Stomach (tissue), 4 donors: ENCODE measurements around the gene TANGO2.

Experiments
- EP300 ChIP-seq: sonication (generic); formaldehyde crosslinking; IDR thresholded peaks from one replicate; pipeline ENCODE4 v1.6.1; 2017; ENCODE audit warnings: antibody characterized with exemption
- POLR2A ChIP-seq, 4 donors: fragments of 450-650 bp; IDR thresholded peaks; one replicate each; pipeline ENCODE4 v1.6.1; 2016; ENCODE audit warnings: antibody characterized with exemption in 4 of 4, control low read depth in 2 of 4, mild to moderate bottlenecking in 1 of 4, moderate library complexity in 1 of 4
- POLR2AphosphoS5 ChIP-seq, 3 donors: sonication (generic); formaldehyde crosslinking; IDR thresholded peaks; one replicate each; pipeline ENCODE4 v1.6.1; 2016; ENCODE audit warnings: antibody characterized with exemption in 3 of 3
- TF ChIP-seq, protein P1 (sequence below), 7 experiments: fragments of 450-650 bp in 4 of 7; fragments of 200-600 bp in 3 of 7; sonication (generic) in 3 of 7; IDR thresholded peaks; one replicate each; pipeline ENCODE4 v1.5.1; 2016 to 2019; ENCODE audit warnings: antibody characterized with exemption in 7 of 7, control low read depth in 2 of 7, mild to moderate bottlenecking in 1 of 7

DNA sequence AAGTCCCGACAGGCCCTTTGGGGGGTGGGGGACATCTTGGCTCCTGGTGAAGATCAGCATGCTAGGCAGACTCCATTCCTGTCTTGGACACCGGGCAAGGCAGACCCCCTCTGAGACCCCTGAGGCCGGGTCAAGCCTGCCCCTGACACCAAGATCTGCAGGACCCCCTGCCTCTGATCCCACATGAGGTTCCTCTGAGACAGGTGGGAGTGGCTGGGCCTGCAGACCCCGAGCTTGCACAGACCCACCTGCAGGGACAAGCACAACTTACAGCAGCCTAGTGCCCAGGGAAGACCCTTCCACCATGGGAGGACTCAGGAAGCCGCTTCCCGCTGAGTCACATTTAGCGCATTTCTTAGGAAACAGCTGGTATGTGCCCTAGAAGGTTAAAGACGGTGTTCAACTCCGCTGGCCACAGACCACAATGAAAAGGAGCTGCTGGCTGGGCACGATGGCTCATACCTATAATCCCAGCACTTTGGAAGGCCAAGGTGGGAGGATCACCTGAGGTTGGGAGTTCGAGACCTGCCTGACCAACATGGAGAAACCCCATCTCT, 19.8 kb upstream of the TANGO2 start:
- TF ChIP-seq, protein P1, sequence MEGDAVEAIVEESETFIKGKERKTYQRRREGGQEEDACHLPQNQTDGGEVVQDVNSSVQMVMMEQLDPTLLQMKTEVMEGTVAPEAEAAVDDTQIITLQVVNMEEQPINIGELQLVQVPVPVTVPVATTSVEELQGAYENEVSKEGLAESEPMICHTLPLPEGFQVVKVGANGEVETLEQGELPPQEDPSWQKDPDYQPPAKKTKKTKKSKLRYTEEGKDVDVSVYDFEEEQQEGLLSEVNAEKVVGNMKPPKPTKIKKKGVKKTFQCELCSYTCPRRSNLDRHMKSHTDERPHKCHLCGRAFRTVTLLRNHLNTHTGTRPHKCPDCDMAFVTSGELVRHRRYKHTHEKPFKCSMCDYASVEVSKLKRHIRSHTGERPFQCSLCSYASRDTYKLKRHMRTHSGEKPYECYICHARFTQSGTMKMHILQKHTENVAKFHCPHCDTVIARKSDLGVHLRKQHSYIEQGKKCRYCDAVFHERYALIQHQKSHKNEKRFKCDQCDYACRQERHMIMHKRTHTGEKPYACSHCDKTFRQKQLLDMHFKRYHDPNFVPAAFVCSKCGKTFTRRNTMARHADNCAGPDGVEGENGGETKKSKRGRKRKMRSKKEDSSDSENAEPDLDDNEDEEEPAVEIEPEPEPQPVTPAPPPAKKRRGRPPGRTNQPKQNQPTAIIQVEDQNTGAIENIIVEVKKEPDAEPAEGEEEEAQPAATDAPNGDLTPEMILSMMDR (IDR thresholded peaks at IDR 0.05), result no peak
- TF ChIP-seq POLR2AphosphoS5 (IDR thresholded peaks at IDR 0.05), result no peak
- no peak for TF ChIP-seq POLR2A (IDR thresholded peaks at IDR 0.05)
- no peak for TF ChIP-seq EP300
